ENCODE results near the gene RHCG.

RHCG gene

DNA sequence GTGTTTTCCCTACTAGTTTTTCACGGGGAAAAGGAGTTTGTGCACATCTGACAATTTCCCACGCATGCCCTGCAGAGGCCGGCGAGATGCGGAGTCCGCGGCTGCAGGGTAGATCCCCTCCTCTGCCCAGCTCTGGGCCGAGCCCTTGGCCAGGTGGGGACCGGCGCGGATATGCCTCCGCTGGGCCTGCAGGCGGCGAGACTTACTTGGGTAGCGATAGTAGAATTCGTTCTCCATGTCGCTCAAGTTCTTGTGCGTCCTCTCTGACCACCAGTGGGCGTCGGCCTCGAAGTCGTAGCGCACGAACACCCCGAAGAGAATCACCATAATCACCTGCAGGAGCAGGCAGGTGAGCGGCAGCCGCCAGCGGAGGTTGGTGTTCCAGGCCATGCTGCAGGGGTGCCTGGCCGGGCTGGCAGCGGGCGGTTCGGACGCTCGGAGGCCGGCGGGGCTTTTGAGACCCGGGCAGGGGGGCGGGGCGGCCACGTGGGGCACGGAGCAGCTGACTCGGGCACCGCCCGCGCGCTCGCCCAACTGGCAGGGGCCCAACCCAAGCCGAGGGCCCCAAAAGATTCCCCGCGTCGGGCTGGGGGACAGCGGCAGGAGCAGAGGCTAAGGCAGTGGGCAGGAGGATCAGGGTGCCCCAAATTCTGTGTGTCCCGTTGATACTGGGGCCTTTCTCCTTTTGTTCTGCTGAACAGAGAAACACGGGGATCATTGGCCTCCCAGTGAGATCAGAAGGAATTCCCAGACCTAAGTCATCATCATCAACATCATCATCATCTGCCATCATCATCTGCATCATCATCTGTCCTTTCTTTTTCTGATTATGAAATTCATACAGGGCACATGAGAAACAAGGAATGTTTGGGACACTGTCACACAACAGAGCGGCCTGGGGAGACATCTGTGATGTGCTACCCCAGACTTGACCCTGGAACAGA, at the start of gene RHCG:
Gene RHCG (minus strand): TSS at position 429 of the 944 bp plus-strand sequence. CDS start 39 bp downstream, at position 390.
- DNase-seq (ENCODE audit: low read depth): no peak

DNA sequence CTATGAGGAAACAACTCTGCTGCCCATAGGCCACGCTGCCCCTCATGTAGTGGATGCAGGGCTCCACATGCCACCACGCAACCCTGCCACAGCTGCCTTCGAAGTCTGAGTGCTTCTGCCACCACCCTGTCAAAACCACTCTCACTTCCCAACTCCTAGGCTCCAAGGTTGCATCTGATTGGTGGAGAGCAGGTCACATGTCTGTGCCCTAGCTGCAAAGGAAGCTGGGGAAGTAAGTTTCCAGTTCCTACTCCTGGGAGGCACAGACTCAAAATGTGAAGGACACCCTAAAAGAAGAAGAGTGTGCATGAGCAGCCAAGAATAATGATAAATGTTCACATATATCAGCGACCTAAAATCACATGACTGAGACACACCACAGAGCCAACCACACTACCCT, 47.0 kb upstream of the RHCG start:
- DNase-seq (ENCODE audit: low read depth): no peak

DNA sequence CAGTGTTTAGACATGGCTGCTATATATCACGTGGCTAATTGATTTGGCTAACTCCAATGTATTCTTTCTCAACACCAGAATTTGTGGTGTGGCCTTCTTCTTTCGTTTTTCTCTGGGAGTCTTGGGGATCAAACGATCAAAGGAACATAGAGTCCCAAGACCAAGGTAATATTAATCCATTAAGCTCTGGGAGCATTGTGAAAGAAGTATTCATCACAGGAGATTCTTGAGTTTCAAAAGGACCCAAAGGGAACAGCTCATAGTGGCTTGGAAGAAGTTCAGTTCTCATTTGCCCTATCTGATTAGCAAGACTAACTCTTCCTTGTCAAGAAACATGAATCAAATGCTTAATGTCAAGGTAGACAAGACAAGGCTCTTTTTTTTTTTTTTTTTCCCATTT, 46.0 kb upstream of the RHCG start:
- DNase-seq (ENCODE audit: low read depth): no peak

DNA sequence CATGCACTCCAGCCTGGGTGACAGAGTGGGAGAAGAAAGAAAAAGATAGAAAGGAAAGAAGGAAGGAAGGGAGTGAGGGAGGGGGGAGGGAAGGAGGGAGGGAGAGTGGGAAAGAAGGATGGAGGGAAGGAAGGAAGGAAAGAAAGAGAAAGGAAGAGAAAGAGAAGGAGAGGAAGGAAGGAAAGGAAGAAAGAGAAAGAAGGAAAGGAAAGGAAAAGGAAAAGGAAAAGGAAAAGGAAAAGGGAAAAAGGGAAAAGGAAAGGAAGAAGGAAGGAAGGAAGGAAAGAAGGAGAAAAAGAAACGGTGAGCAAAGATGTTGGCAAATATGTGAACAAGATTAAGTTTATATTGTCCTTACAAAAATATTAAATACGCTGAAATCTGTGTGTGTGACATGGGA, 42.6 kb upstream of the RHCG start:
- DNase-seq (ENCODE audit: low read depth): no peak

DNA sequence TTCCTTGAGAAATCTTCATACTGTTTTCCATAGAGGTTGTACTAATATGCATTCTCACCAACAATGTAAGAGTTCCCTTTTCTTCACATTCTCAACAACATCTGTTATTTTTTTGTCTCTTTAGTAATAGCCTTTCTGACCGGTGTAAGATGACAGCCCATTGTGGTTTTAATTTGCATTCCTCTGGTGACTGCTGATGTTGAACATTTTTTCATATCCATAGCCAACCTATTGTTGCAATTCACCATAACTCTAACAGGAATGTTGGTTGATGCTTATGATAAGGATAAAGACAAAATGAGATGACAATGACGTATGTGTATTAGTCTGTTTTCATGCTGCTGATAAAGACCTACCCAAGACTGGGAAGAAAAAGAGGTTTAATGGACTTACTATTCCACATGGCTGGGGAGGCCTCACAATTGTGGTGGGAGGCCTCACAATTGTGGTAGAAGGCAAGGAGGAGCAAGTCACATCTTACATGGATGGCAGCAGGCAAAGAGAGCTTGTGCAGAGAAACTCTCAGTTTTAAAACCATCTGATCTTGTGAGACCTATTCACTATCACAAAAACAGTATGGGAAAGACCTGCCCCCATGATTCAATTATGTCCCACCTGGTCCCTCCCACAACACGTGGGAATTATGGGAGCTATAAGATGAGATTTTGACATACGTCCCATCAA, 37.6 kb upstream of the RHCG start:
- DNase-seq (ENCODE audit: low read depth): no peak

DNA sequence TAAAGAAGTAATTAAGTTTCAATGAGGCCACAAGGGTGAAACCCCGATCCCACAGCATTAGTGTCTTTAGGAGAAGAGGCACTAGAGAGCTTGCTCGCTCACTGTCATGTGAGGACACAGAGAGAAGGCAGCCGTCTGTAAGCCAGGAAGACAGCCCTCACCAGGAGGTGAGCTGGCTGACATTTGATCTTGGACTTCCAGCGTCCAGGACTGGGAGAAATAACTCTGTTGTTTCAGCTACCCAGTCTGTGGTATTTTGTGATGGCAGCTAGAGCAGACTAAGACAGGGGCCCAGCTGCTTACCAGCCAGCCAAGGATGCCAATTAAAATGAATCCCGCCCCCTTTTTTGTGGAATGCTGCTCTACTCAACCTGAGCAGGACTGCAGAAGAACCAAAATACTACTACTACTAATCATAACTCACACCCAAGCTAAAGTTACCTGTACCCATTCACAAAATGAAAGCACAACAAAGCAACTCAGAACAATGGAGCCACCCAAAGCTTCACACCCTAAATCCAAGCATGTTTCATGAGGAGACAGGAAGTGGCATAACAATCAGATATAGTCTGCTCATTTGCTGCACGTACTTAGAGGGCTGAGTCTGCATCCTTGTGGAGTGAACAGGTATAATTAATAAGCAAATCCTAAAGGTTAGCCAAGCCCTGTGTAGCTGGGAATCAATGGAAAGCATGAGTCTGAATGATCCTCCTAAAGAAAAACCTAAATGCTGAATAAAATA, 35.6 kb upstream of the RHCG start:
- no peak for DNase-seq (ENCODE audit: low read depth)

DNA sequence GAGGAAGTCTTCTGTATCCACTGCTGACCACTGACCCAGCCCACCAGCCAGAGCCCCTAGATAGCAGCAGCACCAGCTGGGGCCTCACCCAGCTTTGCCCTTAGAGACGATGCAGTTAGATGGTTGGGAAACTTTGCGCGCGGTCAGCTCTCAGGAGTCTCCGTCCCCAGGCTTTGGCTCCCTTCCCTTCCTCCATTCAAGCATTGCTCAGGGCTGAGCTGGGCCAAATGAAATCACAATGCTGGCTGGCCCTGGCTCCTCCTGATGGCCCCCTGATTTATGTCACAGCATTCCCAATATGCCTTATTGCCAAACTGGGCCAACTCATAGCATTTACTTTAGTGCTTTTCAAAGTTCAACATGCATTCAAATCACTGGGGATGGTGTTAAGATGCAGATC, 34.6 kb upstream of the RHCG start:
- DNase-seq (ENCODE audit: low read depth): no peak

DNA sequence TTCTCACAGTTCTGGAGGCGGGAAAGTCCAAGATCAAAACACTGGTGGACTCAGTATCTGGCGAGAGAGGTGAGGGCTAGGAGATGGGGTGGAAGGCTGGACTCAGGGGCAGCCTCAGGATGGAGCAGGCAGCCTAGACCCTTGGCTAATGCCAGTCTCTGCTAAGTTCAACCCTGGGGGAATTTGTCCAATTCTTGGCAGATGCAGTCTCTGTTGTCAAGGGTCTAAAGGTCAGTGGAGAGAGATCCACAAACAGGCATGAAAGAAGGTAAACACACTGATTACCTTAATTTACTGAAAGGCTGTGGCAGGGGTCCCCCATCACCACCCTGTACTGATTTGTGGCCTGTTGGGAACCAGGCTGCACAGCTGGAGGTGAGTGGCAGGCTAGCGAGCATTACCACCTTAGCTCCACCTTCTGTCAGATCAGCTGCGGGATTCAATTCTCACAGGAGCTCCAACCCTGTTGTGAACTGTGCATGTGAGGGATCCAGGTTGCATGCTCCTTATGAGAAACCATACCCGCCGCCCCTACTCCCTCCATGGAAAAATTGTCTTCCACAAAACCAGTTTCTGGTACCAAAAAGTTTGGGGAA, 32.5 kb upstream of the RHCG start:
- DNase-seq (ENCODE audit: low read depth): no peak

DNA sequence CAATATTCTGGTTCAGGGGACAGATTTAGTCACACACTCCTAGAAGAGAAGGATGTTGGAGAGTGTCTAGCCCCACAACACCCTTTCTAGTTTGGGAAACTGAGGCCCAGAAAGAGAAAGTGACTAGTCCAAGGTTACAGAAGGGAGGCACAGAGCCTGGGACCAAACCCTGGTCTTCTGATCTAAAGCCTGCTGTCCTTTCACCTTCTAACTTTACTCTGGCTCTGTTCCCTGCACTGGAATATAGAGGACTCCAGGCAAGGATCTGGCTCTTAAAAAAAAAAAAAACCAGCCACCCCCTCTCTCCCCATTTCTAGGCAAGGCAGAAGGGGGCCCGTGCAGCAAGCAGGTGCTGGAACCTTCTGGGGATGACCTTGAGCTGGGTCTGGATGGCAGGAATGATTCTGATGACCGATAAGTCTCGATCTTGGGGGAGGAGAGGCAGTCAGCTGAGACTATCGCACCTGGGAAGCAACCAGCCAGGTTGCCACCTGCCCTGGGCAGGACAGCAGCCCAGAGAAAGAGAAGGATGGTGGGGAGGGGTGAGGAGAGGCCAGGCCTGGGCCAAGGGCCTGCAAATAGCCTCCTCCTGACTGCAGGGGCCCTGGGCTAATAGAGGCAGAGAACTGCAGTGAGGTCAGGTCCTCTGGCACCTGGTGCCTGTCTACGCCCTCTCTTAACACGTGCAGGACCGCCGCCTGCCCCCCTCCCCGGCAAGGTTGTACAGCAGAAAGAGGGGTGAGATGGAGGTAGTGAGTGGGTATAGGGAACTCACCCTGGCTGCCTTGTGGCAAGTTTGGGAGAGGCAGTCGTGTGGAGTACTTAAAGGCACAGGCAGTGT, 30.4 kb upstream of the RHCG start:
- no peak for DNase-seq (ENCODE audit: low read depth)

DNA sequence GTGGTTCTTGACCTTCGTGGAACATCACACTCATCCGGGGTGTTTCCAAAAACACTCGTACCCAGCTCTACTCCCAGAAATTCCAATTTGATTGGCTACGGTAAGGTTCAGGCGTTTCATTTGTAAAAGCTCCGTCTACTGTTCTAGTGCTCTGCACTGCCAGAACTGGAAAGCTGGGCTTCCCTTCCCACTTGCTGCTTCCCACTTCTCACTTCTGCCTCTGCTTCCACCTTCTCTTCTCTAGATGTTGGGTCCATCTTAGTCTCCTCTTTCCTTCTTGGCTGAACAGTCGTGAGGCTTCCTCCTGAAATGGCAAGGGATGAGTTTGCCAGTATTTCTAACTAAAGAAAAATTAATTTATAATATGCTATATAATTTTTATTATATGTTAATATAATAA, 29.8 kb upstream of the RHCG start:
- DNase-seq (ENCODE audit: low read depth): no peak

DNA sequence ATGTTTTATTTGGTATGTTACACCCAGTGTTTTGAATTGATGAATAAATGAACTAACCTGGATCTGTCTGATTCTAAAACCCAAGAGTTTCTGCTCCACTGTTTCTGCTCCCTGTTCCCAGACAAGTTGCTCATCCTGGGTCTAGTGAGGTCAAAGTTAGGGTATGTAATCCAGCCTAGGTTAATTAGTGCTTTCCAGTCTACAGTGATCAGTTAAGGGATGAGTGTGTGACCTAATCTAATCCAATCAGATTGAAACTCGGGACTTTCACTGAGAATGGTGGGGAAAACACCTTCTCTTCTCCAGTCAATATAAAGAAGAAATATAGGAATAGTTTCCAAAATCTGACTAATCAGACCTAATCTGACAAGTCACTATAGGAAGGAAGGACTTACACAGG, 27.8 kb upstream of the RHCG start:
- no peak for DNase-seq (ENCODE audit: low read depth)

DNA sequence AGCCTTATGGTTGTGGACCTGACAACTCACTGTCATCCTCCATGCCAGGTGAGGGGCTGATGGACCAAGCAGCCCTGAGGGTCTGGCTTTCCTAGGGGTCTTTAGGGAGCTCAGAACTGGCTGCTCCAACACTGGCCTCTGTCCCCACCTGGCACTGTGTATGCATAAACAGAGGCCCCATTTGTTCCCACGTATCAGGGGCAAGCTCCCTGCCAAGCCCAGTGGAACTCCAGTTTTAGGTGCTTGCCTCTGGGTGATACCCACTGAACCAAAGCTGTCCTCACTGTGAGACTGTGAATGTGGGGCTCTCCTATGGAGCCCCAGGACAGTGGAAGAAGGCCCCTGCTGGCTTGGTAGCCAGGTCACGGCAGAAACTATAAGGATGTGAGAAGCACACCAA, 26.7 kb upstream of the RHCG start:
- no peak for DNase-seq (ENCODE audit: low read depth)

DNA sequence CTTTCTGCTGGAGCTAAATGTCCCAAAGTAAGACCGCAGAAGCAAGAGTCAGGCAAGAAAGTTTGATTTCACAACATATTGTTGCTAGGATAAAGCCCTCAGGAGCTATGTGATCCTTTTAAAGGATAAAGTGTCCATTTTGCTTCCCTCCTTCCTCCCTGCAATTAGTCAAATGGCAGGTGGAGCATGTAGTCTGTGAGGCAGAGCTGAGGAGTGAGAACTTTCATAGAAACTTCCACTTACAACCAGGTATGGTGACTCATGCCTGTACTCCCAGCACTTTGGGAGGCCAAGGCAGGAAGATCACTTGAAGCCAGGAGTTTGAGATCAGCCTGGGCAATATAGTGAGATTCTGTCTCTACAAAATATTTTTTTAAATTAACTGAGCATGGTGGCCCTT, 25.2 kb upstream of the RHCG start:
- no peak for DNase-seq (ENCODE audit: low read depth)

DNA sequence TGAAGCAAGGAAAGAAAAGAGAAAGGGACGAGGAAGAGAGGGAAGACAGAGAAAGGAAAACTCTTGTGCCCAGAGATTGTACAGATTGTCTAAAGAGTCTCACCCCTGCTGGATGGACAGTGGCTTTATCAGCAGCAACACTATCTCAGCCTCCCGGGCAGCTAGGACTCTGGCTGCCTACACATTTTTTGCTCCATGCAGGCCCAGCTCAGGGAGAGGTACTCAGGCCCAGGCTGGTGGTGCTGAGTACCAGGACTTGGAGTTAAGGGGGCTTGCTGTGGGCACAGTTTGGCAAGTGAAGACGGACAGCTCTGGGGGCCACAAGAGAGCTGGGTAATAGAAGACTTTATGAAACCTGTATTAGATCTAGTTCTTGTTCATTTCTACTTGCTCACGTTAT, 19.1 kb upstream of the RHCG start:
- DNase-seq (ENCODE audit: low read depth): no peak

DNA sequence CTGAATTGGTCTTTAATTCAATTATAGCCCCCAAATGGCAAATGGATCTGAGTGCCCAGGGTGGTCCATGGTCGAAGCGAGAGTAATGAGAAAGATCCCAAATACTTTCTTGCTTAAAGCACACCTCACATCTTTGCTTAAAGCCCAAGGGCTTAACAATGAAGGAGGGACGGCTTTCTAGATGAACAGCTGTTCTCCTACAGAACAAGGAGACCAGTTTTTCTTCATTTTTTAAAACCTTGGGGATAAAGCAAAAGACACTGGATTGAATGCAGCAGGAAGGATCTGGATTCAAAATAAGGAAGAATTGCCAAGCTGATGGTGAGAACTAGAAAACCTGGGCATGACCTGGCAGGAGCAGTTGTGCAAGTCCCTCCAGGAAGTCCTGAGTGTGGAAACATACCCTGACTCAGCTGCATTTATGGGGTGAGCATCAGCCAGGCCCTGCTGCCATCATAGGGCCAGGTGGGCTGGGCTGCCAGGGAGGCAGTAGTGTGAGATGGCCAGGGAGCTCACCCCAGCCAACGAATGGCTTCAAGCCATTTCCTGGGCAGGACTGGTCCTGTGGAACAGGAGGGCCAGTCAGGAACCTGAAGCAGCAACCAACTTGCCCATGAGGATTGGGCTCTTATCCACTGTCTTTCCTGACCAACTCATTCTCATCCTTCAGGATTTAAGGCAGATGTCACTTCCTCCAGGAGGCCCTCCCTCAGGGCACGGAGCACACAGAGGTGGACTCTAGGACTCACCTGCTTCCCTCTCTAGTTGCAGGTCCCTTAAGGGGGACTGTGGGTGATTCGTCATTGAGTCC, 18.4 kb upstream of the RHCG start:
- DNase-seq (ENCODE audit: low read depth): no peak

DNA sequence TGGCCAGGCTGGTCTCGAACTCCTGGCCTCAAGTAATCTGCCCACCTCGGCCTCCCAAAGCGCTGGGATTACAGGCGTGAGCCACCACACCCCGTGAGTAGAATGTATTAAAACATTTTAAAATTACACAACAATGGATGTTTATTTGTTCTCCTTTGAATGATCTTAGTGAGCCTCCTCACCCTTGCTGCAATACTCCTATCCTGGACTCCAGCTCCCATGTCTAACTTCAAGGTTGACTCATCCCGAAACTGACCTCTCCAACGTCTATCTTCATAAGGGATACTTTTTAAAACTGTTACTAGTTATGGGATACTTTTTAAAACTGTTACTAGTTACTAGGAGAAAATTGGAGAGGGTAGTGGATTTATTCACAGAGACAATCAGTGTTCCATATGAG, 17.8 kb upstream of the RHCG start:
- no peak for DNase-seq (ENCODE audit: low read depth)

DNA sequence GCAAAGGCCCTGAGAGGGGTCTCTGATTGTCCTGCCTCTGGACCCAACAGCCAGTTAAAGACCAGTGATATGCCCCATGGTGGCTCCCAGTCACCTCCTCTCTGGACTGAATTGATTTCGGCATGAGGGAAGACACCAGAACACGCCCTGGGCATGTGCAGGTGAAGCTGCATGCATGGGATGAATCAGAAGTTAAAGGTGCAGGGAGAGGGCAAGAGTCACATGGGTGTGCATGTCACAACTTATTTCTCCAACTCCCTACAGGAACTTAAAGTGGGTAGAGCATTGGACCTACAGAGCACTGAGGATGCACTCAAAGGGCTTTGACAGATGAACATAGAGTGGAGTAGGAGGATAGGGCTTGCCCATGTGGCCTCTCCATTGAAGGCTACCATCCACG, 16.9 kb upstream of the RHCG start:
- DNase-seq (ENCODE audit: low read depth): no peak

DNA sequence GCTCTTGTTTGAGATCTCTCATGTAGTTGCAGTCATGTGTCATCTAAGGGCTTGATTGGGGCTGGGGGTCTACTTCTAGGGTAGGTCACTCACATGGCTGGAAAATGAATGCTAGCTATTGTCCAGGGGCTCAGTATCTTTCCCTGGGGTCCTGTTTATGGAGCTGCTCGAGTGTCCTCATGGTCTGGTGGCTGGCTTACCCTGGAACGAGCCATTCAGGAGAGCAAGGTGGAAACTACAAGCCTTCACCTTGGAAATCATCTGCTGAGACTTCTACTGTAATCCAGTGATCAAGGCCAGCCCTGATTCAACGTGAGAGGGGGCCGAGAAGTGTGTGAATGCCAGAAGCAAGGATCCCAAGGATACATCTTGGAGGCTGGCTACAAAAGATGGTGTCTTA, 16.2 kb upstream of the RHCG start:
- DNase-seq (ENCODE audit: low read depth): no peak

DNA sequence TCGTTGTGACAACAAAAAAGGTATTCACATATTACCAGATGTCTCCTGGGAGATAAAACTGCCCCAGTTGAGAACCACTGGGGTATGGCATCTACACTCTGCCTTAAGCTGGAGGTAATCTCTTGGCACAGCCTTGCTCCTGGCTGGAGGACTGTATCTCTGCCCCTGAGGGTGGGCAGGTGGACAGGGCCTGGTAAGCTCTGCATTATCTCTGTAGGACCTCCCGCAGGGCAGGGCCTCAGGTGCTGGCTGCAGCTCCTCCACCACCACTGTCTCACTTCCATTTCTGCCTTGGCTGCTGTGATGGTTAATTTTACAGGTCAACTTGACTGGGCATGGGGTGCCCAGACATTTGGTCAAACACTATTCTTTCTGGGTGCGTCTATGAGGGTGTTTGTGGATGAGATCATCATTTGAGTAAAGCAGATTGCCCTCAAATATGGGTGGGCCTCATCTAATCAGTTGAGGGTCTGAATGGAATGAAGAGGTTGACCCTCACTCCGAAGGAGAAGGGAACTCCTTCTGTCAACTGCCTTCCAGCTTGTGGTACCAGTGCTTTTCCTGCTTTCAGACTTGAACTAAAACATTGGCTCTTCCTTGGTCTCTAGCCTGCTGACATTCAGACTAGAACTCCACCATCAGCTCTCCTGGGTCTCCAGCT, 9.8 kb upstream of the RHCG start:
- DNase-seq (ENCODE audit: low read depth): no peak

DNA sequence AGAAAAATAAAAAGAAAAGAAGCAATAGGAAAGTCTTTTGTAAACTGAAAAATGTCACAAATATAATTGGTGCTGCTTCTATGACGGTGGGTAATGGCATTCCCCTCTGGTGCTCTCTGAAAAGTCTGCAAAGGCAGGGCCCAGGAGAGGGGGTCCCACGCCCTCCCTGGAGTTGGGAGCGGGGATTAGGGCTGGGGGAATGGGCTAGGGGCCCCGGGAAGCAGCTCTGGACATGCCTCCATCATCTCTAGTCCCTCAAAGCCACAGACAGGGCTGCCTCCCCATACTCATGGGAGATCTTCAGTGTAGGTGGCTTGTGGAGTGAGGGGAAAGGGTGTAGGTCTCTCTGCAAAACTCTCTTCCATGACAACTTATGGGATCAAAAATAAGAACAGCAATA, 7.8 kb upstream of the RHCG start:
- DNase-seq (ENCODE audit: low read depth): no peak

Data from activated T-cell treated with anti-CD3 and anti-CD28 coated beads for 48 hours (primary cell).